SU-DHL-6 (cell line): ENCODE measurements around the gene ARHGAP29.

Experiments used
- H2AFZ ChIP-seq: fragments of 200-600 bp; sonication (generic); 2 replicates; pipeline ENCODE4 v1.6.1; 2014; ENCODE audit warnings: low read depth, mild to moderate bottlenecking, moderate library complexity, mixed read lengths, antibody characterized with exemption, low read length; ENCODE audit not compliant: severe bottlenecking
- H3F3A ChIP-seq: fragments of 200-600 bp; shearing (Covaris generic); 2 replicates; pipeline ENCODE4 v1.6.0; 2016; ENCODE audit warnings: antibody characterized with exemption, mild to moderate bottlenecking; ENCODE audit not compliant: insufficient read depth
- H3K27ac ChIP-seq: fragments of 200-600 bp; sonication (generic); 2 replicates; pipeline ENCODE4 v1.5.1; 2016; ENCODE audit warnings: low read depth, mild to moderate bottlenecking, low read length, moderate library complexity, mixed read lengths
- H3K27me3 ChIP-seq: fragments of 200-600 bp; sonication (generic), shearing (Covaris generic); 2 replicates; pipeline ENCODE4 v1.6.0; 2014; ENCODE audit warnings: mild to moderate bottlenecking, low read length
- H3K36me3 ChIP-seq: fragments of 200-600 bp; sonication (generic); 2 replicates; pipeline ENCODE4 v1.6.1; 2014; ENCODE audit warnings: mild to moderate bottlenecking, low read length, mixed read lengths
- H3K4me2 ChIP-seq: fragments of 300-600, 200-600 bp; shearing (Covaris generic), sonication (generic); 2 replicates; pipeline ENCODE4 v1.6.0; 2014; ENCODE audit warnings: low read length, low read depth, mild to moderate bottlenecking; ENCODE audit not compliant: poor library complexity, severe bottlenecking
- H3K4me3 ChIP-seq: fragments of 200-600 bp; sonication (generic); 2 replicates; pipeline ENCODE4 v1.5.1; 2014; ENCODE audit warnings: antibody characterized with exemption, low read length, mild to moderate bottlenecking, mixed read lengths; ENCODE audit not compliant: insufficient read depth, poor library complexity, severe bottlenecking
- H3K79me2 ChIP-seq: fragments of 200-600 bp; sonication (generic); 2 replicates; pipeline ENCODE4 v1.6.1; 2014; ENCODE audit warnings: mild to moderate bottlenecking, low read length, moderate library complexity; ENCODE audit not compliant: insufficient read depth
- H3K9ac ChIP-seq: fragments of 200-600 bp; sonication (generic); 2 replicates; pipeline ENCODE4 v1.7.0; 2014; ENCODE audit warnings: mild to moderate bottlenecking, low read length
- H3K9me2 ChIP-seq: fragments of 200-600 bp; sonication (generic); replicated peaks from 2 replicates; pipeline ENCODE4 v1.6.1; 2014; ENCODE audit warnings: low read length; ENCODE audit not compliant: insufficient read depth
- H3K9me3 ChIP-seq: fragments of 200-600 bp; sonication (generic); 2 replicates; pipeline ENCODE4 v1.6.1; 2014; ENCODE audit warnings: low read length, mixed read lengths; ENCODE audit not compliant: insufficient read depth
- H4K20me1 ChIP-seq: fragments of 200-600 bp; sonication (generic); 2 replicates; pipeline ENCODE4 v1.6.1; 2014; ENCODE audit warnings: low read depth, mild to moderate bottlenecking, antibody characterized with exemption, low read length, moderate library complexity, mixed read lengths
- EZH2phosphoT487 ChIP-seq: fragments of 200-600 bp; sonication (generic), shearing (Covaris generic); conservative IDR thresholded peaks from 2 replicates; pipeline ENCODE4 v1.6.1; 2018; ENCODE audit warnings: mild to moderate bottlenecking, antibody characterized with exemption, low read length, moderate library complexity, mixed read lengths
- TF ChIP-seq, protein P1 (sequence below): fragments of 200-600 bp; sonication (generic); IDR thresholded peaks from one replicate; pipeline ENCODE4 v1.5.1; 2017; ENCODE audit warnings: antibody characterized with exemption, mild to moderate bottlenecking, low read length, moderate library complexity; ENCODE audit not compliant: insufficient read depth, poor library complexity, severe bottlenecking

Gene ARHGAP29

DNA sequence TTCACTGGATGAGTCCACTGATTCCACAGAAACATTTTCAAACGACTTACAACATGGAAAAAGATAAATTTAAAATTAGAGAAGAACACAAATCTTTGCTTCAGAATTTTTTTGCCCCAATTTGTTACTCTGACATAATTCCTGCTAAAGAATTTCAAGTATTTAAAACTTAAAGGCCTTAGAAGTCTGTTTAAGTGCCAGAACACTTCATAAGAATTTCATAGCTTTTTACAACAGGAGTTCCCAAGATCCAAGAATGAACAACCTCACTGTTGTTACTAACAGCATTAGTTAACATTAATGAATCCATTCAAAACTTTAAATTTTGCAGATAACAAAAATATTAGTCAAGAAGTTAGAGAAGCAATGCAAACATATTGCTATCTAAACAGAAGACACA is 31.7 kb downstream of the ARHGAP29 start:
- H3K9ac ChIP-seq, result no peak overlapping the region
- no peaks in the 10 kb centered on the region for H3K36me3 ChIP-seq
- H3K27me3 ChIP-seq, result no peaks in the 10 kb centered on the region
- no peak overlapping the region for H3K4me3 ChIP-seq
- H3K9me2 ChIP-seq, result no peaks in the 10 kb centered on the region
- no peak overlapping the region for H3K4me2 ChIP-seq
- H4K20me1 ChIP-seq, result no peaks in the 10 kb centered on the region
- H3F3A ChIP-seq, result no peaks in the 10 kb centered on the region
- TF ChIP-seq EZH2phosphoT487, result no peak
- TF ChIP-seq, protein P1, sequence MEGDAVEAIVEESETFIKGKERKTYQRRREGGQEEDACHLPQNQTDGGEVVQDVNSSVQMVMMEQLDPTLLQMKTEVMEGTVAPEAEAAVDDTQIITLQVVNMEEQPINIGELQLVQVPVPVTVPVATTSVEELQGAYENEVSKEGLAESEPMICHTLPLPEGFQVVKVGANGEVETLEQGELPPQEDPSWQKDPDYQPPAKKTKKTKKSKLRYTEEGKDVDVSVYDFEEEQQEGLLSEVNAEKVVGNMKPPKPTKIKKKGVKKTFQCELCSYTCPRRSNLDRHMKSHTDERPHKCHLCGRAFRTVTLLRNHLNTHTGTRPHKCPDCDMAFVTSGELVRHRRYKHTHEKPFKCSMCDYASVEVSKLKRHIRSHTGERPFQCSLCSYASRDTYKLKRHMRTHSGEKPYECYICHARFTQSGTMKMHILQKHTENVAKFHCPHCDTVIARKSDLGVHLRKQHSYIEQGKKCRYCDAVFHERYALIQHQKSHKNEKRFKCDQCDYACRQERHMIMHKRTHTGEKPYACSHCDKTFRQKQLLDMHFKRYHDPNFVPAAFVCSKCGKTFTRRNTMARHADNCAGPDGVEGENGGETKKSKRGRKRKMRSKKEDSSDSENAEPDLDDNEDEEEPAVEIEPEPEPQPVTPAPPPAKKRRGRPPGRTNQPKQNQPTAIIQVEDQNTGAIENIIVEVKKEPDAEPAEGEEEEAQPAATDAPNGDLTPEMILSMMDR, result no peak
- no peak overlapping the region for H3K27ac ChIP-seq
- no peaks in the 10 kb centered on the region for H3K9me3 ChIP-seq
- H3K79me2 ChIP-seq, result no peaks in the 10 kb centered on the region
- no peak overlapping the region for H2AFZ ChIP-seq

DNA sequence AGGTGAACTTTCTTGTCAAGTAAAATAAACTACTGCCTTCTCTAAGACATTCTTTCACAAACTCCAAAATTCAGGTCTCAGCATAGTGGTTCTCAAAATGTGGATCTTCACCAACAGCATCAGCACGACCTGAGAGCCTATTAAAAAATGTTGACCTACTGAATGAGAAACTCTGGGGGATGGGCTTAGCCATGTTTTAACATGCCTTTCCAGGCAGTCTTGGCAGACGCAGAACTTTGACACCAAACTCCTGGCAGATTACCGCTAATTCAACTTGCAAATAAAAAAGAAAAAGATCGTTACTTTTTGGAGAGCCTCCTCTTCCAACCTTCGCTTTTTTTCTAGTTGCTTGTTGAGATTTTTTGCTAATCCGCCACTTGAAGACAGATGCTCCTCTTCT is 35.1 kb downstream of the ARHGAP29 start:
- no peaks in the 10 kb centered on the region for H4K20me1 ChIP-seq
- H3F3A ChIP-seq, result no peaks in the 10 kb centered on the region
- no peak overlapping the region for H3K4me2 ChIP-seq
- no peaks in the 10 kb centered on the region for H3K9me3 ChIP-seq
- no peak overlapping the region for H2AFZ ChIP-seq
- H3K9me2 ChIP-seq, result no peaks in the 10 kb centered on the region
- no peaks in the 10 kb centered on the region for H3K27me3 ChIP-seq
- no peak overlapping the region for H3K4me3 ChIP-seq
- no peaks in the 10 kb centered on the region for H3K79me2 ChIP-seq
- no peaks in the 10 kb centered on the region for H3K36me3 ChIP-seq
- H3K9ac ChIP-seq, result no peak overlapping the region
- TF ChIP-seq, protein P1, result no peak
- TF ChIP-seq EZH2phosphoT487, result no peak
- no peak overlapping the region for H3K27ac ChIP-seq

DNA sequence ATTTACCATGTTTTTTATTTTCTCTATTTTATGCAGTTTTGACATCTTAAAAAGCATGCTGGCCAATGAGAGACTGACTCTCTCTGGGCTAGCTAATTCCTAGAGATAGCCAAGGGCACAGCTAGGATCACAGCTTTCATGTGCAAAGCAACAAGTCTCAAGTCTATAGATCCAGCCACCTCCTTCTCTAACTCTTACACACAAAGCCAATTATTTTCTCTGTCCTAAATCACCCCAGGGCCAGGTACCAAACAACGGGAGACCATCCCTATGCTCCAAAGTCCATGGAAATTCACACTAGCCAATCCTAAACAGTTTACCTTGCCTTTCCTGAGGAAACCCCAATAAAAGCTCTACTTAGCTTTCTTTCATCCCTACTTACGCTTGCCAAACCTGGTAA is 38.0 kb downstream of the ARHGAP29 start:
- Histone ChIP-seq H3K36me3 (no peaks in the 10 kb centered on the region), H3K4me2 (no peak overlapping the region), H3K27ac (no peak overlapping the region), H2AFZ (no peak overlapping the region), H3F3A (no peaks in the 10 kb centered on the region), H4K20me1 (no peaks in the 10 kb centered on the region), H3K9me3 (no peaks in the 10 kb centered on the region), H3K9me2 (no peaks in the 10 kb centered on the region), H3K9ac (no peak overlapping the region), H3K79me2 (no peaks in the 10 kb centered on the region), H3K27me3 (no peaks in the 10 kb centered on the region), H3K4me3 (no peak overlapping the region)
- TF ChIP-seq, protein P1, result no peak
- no peak for TF ChIP-seq EZH2phosphoT487
